PC-3 (cell line): Measurements from ENCODE around the gene ARHGDIB. TPM values are rescaled to one million over a fixed set of nuclear protein-coding genes. Genes with fewer than 3 reads are reported as not detected.

Experiments
- ATAC-seq: fragments of 200-7000 bp; cut with Tn5 transposase; 2 replicates; pipeline ENCODE4 v1.9.1; 2020; ENCODE audit warnings: mild to moderate bottlenecking, moderate library complexity
- BruUV-seq: library from RNA; stranded (reverse); fragments of 400-500 nt; replicated peaks from 2 replicates; lab custom pipeline; 2021; lab: Mats Ljungman, UMichigan
- CTCF ChIA-PET: fragments of 300-600 bp; sonication (Branson Sonifier 250); formaldehyde crosslinking; loops from one replicate; lab custom pipeline; 2022; ENCODE audit warnings: antibody characterized with exemption; lab: Charles Lee
- POLR2A ChIA-PET: fragments of 300-600 bp; sonication (Branson Sonifier 250); formaldehyde crosslinking; loops from one replicate; lab custom pipeline; 2022; ENCODE audit warnings: antibody characterized with exemption; ENCODE audit not compliant: unreplicated experiment; lab: Charles Lee
- DNase-seq: peaks from one replicate; pipeline ENCODE4 v3.0.0-alpha.2; 2015
- H2AFZ ChIP-seq: fragments of 300-600 bp; sonication (generic); 2 replicates; pipeline ENCODE4 v1.6.0; 2016; ENCODE audit warnings: antibody characterized with exemption, low read length
- H3F3A ChIP-seq: fragments of 300-600 bp; sonication (generic); one replicate; pipeline ENCODE4 v1.6.0; 2017; ENCODE audit warnings: antibody characterized with exemption, low read length, control low read depth, mild to moderate bottlenecking; ENCODE audit not compliant: unreplicated experiment
- H3K27ac ChIP-seq: fragments of 300-600 bp; sonication (generic); 2 replicates; pipeline ENCODE4 v1.5.1; 2016; ENCODE audit warnings: mild to moderate bottlenecking, low read length
- H3K27me3 ChIP-seq: fragments of 300-600 bp; sonication (generic); 2 replicates; pipeline ENCODE4 v1.6.1; 2016; ENCODE audit warnings: low read length, mixed read lengths
- H3K36me3 ChIP-seq: fragments of 300-600 bp; sonication (generic); 2 replicates; pipeline ENCODE4 v1.6.1; 2016; ENCODE audit warnings: low read depth, mixed run types, low read length, mixed read lengths
- H3K4me1 ChIP-seq: fragments of 300-600 bp; sonication (generic); 2 replicates; pipeline ENCODE4 v1.5.1; 2016; ENCODE audit warnings: low read length; ENCODE audit not compliant: insufficient read depth
- H3K4me2 ChIP-seq: fragments of 300-600 bp; sonication (generic); 2 replicates; pipeline ENCODE4 v1.6.0; 2016; ENCODE audit warnings: low read length
- H3K4me3 ChIP-seq: fragments of 300-600 bp; sonication (generic); 2 replicates; pipeline ENCODE4 v1.5.1; 2016; ENCODE audit warnings: mild to moderate bottlenecking, low read length, mixed read lengths
- H3K79me2 ChIP-seq: fragments of 300-600 bp; sonication (generic); 2 replicates; pipeline ENCODE4 v1.6.1; 2017; ENCODE audit warnings: low read length, mixed read lengths
- H3K9ac ChIP-seq: fragments of 300-600 bp; sonication (generic); 2 replicates; pipeline ENCODE4 v1.6.0; 2016; ENCODE audit warnings: mild to moderate bottlenecking, low read length
- H3K9me2 ChIP-seq: fragments of 300-600 bp; sonication (generic); replicated peaks from 2 replicates; pipeline ENCODE4 v1.6.1; 2016; ENCODE audit warnings: mixed run types, low read length, mixed read lengths
- H3K9me3 ChIP-seq: fragments of 300-600 bp; sonication (generic); 2 replicates; pipeline ENCODE4 v1.6.1; 2016; ENCODE audit warnings: low read length, mixed read lengths
- H4K20me1 ChIP-seq: fragments of 300-600 bp; sonication (generic); 2 replicates; pipeline ENCODE4 v1.6.1; 2016; ENCODE audit warnings: low read length, mixed read lengths
- CTCF ChIP-seq: fragments of 300-600 bp; sonication (generic); conservative IDR thresholded peaks from 2 replicates; pipeline ENCODE4 v1.5.1; 2017; ENCODE audit warnings: antibody characterized with exemption, low read depth, mild to moderate bottlenecking, low read length
- EZH2 ChIP-seq: fragments of 300-600 bp; sonication (generic); IDR thresholded peaks from one replicate; pipeline ENCODE4 v1.6.1; 2017; ENCODE audit warnings: antibody characterized with exemption, mild to moderate bottlenecking, low read length; ENCODE audit not compliant: unreplicated experiment
- EZH2phosphoT487 ChIP-seq: fragments of 300-600 bp; sonication (generic); IDR thresholded peaks from 2 replicates; pipeline ENCODE4 v1.6.1; 2018; ENCODE audit warnings: mild to moderate bottlenecking, antibody characterized with exemption, low read length, borderline replicate concordance
- intact Hi-C: fragments of 100-400 bp; cut with micrococcal nuclease; formaldehyde crosslinking; loops from 2 replicates; pipeline ENCODE4 v1.9.0; 2023
- total RNA-seq: library from RNA; depleted of rRNA; stranded (reverse); fragments of >200 nt; gene quantifications from 2 replicates; pipeline ENCODE4 v1.2.3, GENCODE V29; 2014

ARHGDIB gene
- total RNA-seq, 1 experiment from 2014 or later = 10.4 TPM

- intact Hi-C loops = loop anchor here (2.0 kb wide), 1 partner anchor 63 kb away; no protein-coding TSS in a partner anchor
- H3K27ac ChIP-seq = no peak overlapping the region
- TF ChIP-seq EZH2 (no peak), CTCF (no peak)
- H3K4me1 ChIP-seq = no peaks in the 10 kb centered on the region
- DNase-seq (peak; percentile 25), ATAC-seq (peak; percentile 49)
- ChIA-PET POLR2A (no interaction called here), CTCF (no interaction called here)
- no peaks in the 10 kb centered on the region for H3K27me3 ChIP-seq
- H4K20me1 ChIP-seq = no peaks in the 10 kb centered on the region
- H3K4me3 ChIP-seq = no peak overlapping the region
- no TSS peak for BruUV-seq
- no peak overlapping the region for H2AFZ ChIP-seq
- H3K79me2 ChIP-seq = no peaks in the 10 kb centered on the region
- no peaks in the 10 kb centered on the region for H3K36me3 ChIP-seq
- no peaks in the 10 kb centered on the region for H3F3A ChIP-seq
- no peak overlapping the region for H3K9ac ChIP-seq
- H3K9me2 ChIP-seq = no peaks in the 10 kb centered on the region
- no peak overlapping the region for H3K4me2 ChIP-seq
- no peaks in the 10 kb centered on the region for H3K9me3 ChIP-seq
These were observed 32.3 kb upstream of the ARHGDIB start for GRCh38 chr12:14993537-14994266.

- H3K27me3 ChIP-seq = no peaks in the 10 kb centered on the region
- ChIA-PET POLR2A (no interaction called here), CTCF (no interaction called here)
- no peaks in the 10 kb centered on the region for H3F3A ChIP-seq
- H3K4me2 ChIP-seq = no peak overlapping the region
- no peak overlapping the region for H3K9ac ChIP-seq
- no peak for ATAC-seq
- H4K20me1 ChIP-seq = no peaks in the 10 kb centered on the region
- no peak overlapping the region for H2AFZ ChIP-seq
- intact Hi-C loops = no loop called here
- BruUV-seq = no TSS peak
- no peak for DNase-seq
- TF ChIP-seq EZH2 = no peak
- TF ChIP-seq EZH2phosphoT487 = no peak
- TF ChIP-seq CTCF = no peak
- H3K9me2 ChIP-seq = no peaks in the 10 kb centered on the region
- no peaks in the 10 kb centered on the region for H3K9me3 ChIP-seq
- no peak overlapping the region for H3K4me3 ChIP-seq
- H3K27ac ChIP-seq = no peak overlapping the region
- no peaks in the 10 kb centered on the region for H3K4me1 ChIP-seq
- no peaks in the 10 kb centered on the region for H3K36me3 ChIP-seq
- no peaks in the 10 kb centered on the region for H3K79me2 ChIP-seq
These were observed 31.7 kb upstream of the ARHGDIB start for GRCh38 chr12:14993117-14993516.

GRCh38 chr12:14992673-14993072 is 31.3 kb upstream of the ARHGDIB start:
- ChIA-PET CTCF (no interaction called here), POLR2A (no interaction called here)
- no peaks in the 10 kb centered on the region for H3K36me3 ChIP-seq
- intact Hi-C loops = no loop called here
- no peaks in the 10 kb centered on the region for H3K9me2 ChIP-seq
- H3K4me3 ChIP-seq = no peak overlapping the region
- no peaks in the 10 kb centered on the region for H3K27me3 ChIP-seq
- H4K20me1 ChIP-seq = no peaks in the 10 kb centered on the region
- no peak overlapping the region for H3K27ac ChIP-seq
- H2AFZ ChIP-seq = no peak overlapping the region
- no peak overlapping the region for H3K9ac ChIP-seq
- ATAC-seq (no peak), DNase-seq (no peak)
- no peak for TF ChIP-seq CTCF
- no peak for TF ChIP-seq EZH2
- TF ChIP-seq EZH2phosphoT487 = no peak
- BruUV-seq = no TSS peak
- H3K9me3 ChIP-seq = no peaks in the 10 kb centered on the region
- no peaks in the 10 kb centered on the region for H3F3A ChIP-seq
- no peak overlapping the region for H3K4me2 ChIP-seq
- no peaks in the 10 kb centered on the region for H3K79me2 ChIP-seq
- no peaks in the 10 kb centered on the region for H3K4me1 ChIP-seq
